Activated CD8-positive, alpha-beta T cell treated with anti-CD3 and anti-CD28 coated beads for 36 hours (primary cell): Measurements from ENCODE around the gene CAMK2G. TPM values are rescaled to one million over a fixed set of nuclear protein-coding genes. Genes with fewer than 3 reads are reported as not detected.

Source experiments
- ATAC-seq: fragments of 200-7000 bp; cut with Tn5 transposase; one replicate; pipeline ENCODE4 v1.10.0; 2021; ENCODE audit warnings: mild to moderate bottlenecking, moderate library complexity
- CTCF ChIA-PET: fragments of 350-600 bp; sonication (Branson Sonifier 250); formaldehyde crosslinking; loops from one replicate; lab custom pipeline; 2021; ENCODE audit warnings: antibody characterized with exemption; lab: Charles Lee
- POLR2A ChIA-PET: fragments of 350-600 bp; sonication (Branson Sonifier 250); formaldehyde crosslinking; loops from one replicate; lab custom pipeline; 2021; ENCODE audit warnings: antibody characterized with exemption; lab: Charles Lee
- DNase-seq: peaks from one replicate; pipeline ENCODE4 v3.0.0-alpha.2; 2020
- H3K27ac Mint-ChIP-seq: one replicate; pipeline ENCODE4 v1.8.0; 2021; ENCODE audit warnings: mild to moderate bottlenecking, mixed read lengths
- H3K27me3 Mint-ChIP-seq: one replicate; pipeline ENCODE4 v1.8.0; 2021; ENCODE audit warnings: mixed read lengths
- H3K36me3 Mint-ChIP-seq: one replicate; pipeline ENCODE4 v1.8.0; 2021; ENCODE audit warnings: low read depth, mixed read lengths
- H3K4me1 Mint-ChIP-seq: one replicate; pipeline ENCODE4 v1.8.0; 2021; ENCODE audit warnings: low read depth, mixed read lengths
- H3K4me3 Mint-ChIP-seq: one replicate; pipeline ENCODE4 v1.8.0; 2021; ENCODE audit warnings: mild to moderate bottlenecking, moderate library complexity, mixed read lengths
- H3K9me3 Mint-ChIP-seq: one replicate; pipeline ENCODE4 v1.8.0; 2021; ENCODE audit warnings: mixed read lengths
- CTCF ChIP-seq: fragments of 200-600 bp; IDR thresholded peaks from one replicate; pipeline ENCODE4 v1.8.0; 2022; ENCODE audit warnings: antibody characterized with exemption, mild to moderate bottlenecking
- intact Hi-C: fragments of 100-400 bp; cut with micrococcal nuclease; formaldehyde crosslinking; loops from one replicate; pipeline ENCODE4 v1.10.0; 2022
- total RNA-seq, 2 experiments: library from RNA; stranded (reverse); gene quantifications; one replicate each; pipeline ENCODE4 v1.2.3, GENCODE V29; 2021

The CAMK2G gene
- total RNA-seq, 2 experiments from 2014 or later, result 17.8 to 18.5 TPM

DNA sequence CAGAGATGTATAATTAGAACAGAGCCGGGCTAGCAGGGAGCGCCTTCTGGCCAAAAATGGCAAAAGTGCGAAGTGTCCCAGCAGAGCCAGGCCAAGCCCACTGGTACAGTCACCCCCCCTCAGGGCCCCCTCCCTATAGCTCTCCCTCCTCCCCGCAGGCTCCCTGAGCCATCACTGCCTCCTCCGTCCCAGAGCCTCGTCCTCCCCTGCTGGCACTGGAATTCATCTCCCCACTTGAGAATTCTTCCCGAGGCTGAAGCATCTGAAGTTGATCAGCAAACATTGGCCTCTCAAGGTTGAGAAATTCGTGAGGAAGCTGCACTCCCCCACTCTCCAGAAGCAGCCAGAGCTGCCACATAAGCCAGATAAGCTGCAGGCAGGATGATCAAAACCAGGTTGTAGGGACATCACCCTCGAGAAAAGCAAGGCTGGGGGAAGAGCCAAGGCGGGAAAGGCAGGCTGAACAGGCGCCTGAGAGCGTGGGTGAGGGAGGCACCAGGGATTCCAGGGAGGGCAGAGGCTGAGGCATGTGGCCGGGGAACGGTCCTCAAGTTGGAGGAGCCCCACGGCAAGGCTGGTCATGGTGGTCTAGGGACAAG lies 23.4 kb downstream of the CAMK2G start:
- Mint-ChIP-seq H3K36me3 (peaks cover 20% of the 10 kb centered on the region), H3K27me3 (no peaks in the 10 kb centered on the region), H3K4me1 (peaks cover 15% of the 10 kb centered on the region), H3K27ac (no peak overlapping the region), H3K4me3 (no peak overlapping the region), H3K9me3 (no peaks in the 10 kb centered on the region)
- TF ChIP-seq CTCF, result no peak
- ChIA-PET CTCF (interaction anchor here (1.4 to 13.2 kb wide), 7 partner anchors 14 to 230 kb away, joined by 3 to 430 read pairs (median 18); partner anchors contain the start of gene CAMK2G), POLR2A (interaction anchor here (0.7 to 3.5 kb wide), 6 partner anchors 11 to 169 kb away, joined by 3 to 22 read pairs (median 6); partner anchors contain the start of gene CAMK2G)
- ATAC-seq (no peak), DNase-seq (no peak)
- intact Hi-C loops, result no loop called here

DNA sequence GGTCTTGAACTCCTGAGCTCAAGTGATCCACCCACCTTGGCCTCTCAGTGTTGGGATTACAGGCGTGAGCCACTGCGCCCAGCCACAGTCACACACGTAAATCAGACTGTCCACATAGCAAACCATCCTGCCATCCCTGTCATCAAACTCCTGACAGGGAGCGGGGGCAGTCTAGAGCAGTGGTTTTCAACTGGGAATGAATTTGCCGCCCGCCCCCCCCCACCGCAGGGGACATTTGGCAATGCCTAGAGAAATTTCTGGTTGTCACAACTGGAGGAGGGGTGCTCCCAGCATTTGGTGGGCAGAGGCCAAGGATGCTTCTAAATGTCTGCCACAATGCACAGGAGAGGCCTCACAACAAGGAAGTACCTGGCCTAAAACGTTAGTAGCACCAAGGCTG lies 24.1 kb downstream of the CAMK2G start:
- Mint-ChIP-seq H3K4me3 (no peak overlapping the region), H3K27me3 (no peaks in the 10 kb centered on the region), H3K27ac (no peak overlapping the region), H3K36me3 (peaks cover 20% of the 10 kb centered on the region), H3K9me3 (no peaks in the 10 kb centered on the region), H3K4me1 (peaks cover 15% of the 10 kb centered on the region)
- POLR2A ChIA-PET, result interaction anchor here (0.7 to 1.7 kb wide), 6 partner anchors 9 to 86 kb away, joined by 3 to 7 read pairs (median 4); no protein-coding TSS in a partner anchor
- DNase-seq (no peak), ATAC-seq (no peak)
- CTCF ChIA-PET, result interaction anchor here (0.6 to 13.2 kb wide), 26 partner anchors 7 to 307 kb away, joined by 3 to 430 read pairs (median 4); partner anchors contain the start of gene CAMK2G
- intact Hi-C loops, result no loop called here
- TF ChIP-seq CTCF, result no peak

GRCh38 chr10:73848821-73849489 lies 25.4 kb downstream of the CAMK2G start:
- H3K27ac Mint-ChIP-seq, result peak overlapping the region; percentile 76
- intact Hi-C loops, result loop anchor here (1.0 kb wide), 1 partner anchor 30 kb away; no protein-coding TSS in a partner anchor
- ATAC-seq (peak; percentile 100), DNase-seq (peak; percentile 97)
- CTCF ChIA-PET, result interaction anchor here (0.6 to 13.2 kb wide), 33 partner anchors 9 to 243 kb away, joined by 3 to 430 read pairs (median 4); partner anchors contain the start of gene CAMK2G
- H3K36me3 Mint-ChIP-seq, result peaks cover 20% of the 10 kb centered on the region
- H3K27me3 Mint-ChIP-seq, result no peaks in the 10 kb centered on the region
- peak; percentile 94 for TF ChIP-seq CTCF
- H3K4me3 Mint-ChIP-seq, result no peak overlapping the region
- peaks cover 12% of the 10 kb centered on the region for H3K4me1 Mint-ChIP-seq
- H3K9me3 Mint-ChIP-seq, result no peaks in the 10 kb centered on the region
- POLR2A ChIA-PET, result interaction anchor here (0.6 to 1.7 kb wide), 10 partner anchors 9 to 88 kb away, joined by 3 to 7 read pairs (median 3); no protein-coding TSS in a partner anchor

DNA sequence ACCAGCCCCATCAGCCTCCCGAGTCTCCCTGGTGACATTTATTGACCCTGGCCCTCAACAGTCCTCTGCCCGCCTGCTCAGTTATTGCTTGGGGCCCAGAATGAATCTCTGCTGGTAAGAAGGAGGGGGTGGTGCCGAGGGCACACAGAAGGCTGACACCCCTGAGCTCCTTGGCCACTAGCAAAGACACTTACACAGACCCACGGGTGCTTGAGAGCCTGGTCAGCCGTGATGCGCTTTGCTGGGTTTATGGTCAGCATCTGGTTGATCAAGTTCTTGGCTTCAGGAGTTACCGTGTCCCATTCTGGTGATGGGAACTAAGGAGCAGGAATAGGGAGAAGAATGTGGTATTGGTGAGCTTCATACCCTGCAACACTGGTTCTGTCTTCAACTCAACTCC lies 27.3 kb downstream of the CAMK2G start:
- no peak for TF ChIP-seq CTCF
- H3K4me3 Mint-ChIP-seq, result no peak overlapping the region
- no peak for ATAC-seq
- CTCF ChIA-PET, result interaction anchor here (0.8 to 13.2 kb wide), 5 partner anchors 9 to 93 kb away, joined by 3 to 430 read pairs (median 26); partner anchors contain the start of gene CAMK2G
- H3K27ac Mint-ChIP-seq, result no peak overlapping the region
- intact Hi-C loops, result no loop called here
- peaks cover 22% of the 10 kb centered on the region for H3K36me3 Mint-ChIP-seq
- H3K4me1 Mint-ChIP-seq, result peaks cover 9% of the 10 kb centered on the region
- H3K9me3 Mint-ChIP-seq, result no peaks in the 10 kb centered on the region
- DNase-seq, result no peak
- H3K27me3 Mint-ChIP-seq, result no peaks in the 10 kb centered on the region
- POLR2A ChIA-PET, result interaction anchor here (0.9 to 1.5 kb wide), 3 partner anchors 9 to 32 kb away, joined by 3 read pairs; no protein-coding TSS in a partner anchor
